GM10847 (cell line): ENCODE results near the gene GET4.

Experiments
- POLR2A ChIP-seq: IDR thresholded peaks from 2 replicates; pipeline ENCODE4 v1.6.1; 2011; ENCODE audit not compliant: insufficient read length; ENCODE audit errors: extremely low read depth

The GET4 gene

GRCh38 chr7:876077-876971, at the start of gene GET4:
Gene GET4 (plus strand): TSS chr7:876554. CDS start chr7:876646, 92 bp downstream.
- peak; percentile 72 for TF ChIP-seq POLR2A

DNA sequence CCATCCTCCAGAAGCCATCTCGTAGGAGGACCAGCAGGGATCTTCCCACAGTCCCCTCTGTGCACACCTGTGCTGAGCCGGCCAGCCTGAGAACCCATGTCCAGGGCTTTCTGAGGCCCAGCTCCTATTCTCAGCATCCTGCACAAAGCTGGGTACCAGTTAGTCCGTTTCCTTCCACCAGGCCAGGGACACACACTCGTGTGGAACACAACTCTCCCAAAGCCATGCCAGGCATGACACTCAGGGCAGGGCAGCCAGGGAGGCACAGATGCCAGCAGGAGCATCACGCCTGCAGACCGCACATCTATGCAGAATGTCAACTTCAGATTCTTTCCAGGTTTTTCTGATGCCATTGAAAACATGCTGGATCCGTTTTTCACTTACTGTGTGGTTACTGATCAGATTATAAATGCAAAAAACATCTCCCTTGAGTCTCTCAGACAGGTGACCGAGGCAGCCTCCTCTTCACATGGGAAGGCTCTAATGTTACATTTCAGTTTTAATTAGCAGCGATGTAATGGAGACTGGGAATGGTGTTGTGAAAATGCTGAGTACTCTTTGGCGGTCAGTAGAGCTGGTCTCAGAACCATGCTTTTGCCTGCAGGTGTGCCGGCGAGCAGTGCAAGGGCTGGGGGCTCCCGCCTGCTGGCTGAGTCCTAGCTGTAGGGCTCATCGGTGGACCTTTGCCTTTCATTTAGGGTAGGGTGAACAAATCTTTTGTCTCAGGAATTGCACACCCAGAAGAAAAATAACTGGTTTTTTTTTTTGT, 47.4 kb upstream of the GET4 start:
- no peak for TF ChIP-seq POLR2A

DNA sequence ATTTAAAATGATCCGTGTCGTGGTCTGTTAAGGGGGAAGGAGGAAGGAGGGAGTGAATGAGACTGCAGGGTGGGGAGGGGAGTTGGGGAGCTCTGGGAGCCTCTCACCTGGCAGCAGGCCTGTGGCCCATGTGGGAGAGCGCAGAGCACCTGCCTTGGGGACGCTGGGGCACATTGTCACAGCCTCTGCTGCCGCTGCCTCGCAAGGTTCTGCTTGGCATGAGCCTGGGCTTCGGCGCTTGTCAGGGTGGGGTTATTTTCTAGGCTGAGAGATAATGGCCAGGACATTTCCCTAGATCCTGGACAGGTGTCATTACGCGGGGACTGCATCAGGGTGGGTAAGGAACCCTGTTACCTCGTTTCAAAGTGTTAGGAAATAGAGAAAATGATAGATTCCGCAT, 46.3 kb upstream of the GET4 start:
- no peak for TF ChIP-seq POLR2A

GRCh38 chr7:831596-832166, 44.7 kb upstream of the GET4 start:
- TF ChIP-seq POLR2A: no peak

DNA sequence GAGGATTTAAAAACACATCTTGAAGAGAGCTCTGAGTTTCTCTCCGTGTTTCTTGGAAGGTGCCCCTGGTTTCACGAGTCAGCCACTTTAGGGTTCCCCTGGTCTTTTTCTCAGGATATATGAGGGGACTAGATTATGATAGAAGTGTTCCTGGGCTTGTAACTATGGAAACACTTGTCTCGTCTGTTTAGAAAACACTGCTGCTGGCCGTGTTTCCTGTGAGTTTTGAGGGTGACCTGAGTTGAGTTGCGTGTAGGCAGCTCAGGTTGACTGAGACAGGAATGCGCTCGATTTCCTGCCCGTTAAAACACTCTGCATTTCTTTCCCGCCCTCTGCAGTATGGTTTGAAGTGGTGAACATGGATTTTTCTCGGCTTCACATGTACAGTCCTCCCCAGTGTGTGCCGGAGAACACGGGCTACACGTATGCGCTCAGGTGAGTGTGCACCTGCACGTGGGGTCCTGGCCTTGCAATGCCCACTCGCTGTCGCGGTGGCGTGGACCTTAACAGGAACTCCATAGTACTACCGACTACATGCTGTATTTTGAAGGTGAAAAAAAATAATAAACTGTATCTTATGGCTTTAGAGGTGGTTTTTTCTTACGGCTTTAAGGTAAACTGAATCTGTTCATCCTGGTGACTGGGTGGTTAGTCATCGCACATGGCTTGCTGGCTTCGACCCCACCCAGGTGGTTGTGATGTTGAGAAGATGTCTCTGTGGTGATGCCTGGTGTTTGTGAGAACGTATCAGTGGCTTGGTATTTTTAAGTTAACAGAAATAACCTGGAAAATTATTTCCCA, 44.0 kb upstream of the GET4 start, which contains the start of gene SUN1:
TSS of gene SUN1 (plus strand) at position 310 of the 801 bp plus-strand sequence. CDS start at position 359, 49 bp downstream.
- no peak for TF ChIP-seq POLR2A

DNA sequence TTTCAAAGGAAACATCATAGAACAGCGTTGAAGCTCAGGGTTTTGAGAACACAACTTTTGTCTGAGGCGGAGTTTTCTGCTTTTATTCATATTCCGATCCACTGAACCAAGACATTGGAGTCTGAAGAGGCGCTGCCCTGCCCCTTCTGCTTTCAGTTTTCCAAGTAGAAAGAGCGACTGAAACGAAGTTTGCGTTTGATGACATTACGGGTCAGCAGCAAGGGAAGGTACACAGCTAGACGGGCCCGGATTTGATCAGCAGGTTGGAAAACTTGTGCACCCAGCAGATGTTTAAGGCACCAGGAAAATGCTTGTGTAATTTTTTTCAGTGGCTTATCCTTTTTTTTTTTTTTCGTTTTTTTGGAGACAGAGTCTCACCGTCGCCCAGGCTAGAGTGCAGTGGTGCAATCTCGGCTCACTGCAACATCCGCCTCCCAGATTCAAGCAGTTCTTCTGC, 43.4 kb upstream of the GET4 start:
- TF ChIP-seq POLR2A: no peak

GRCh38 chr7:833601-834258, 42.6 kb upstream of the GET4 start:
- TF ChIP-seq POLR2A: no peak

- no peak for TF ChIP-seq POLR2A
Observed at GRCh38 chr7:834277-834676, 42.1 kb upstream of the GET4 start.

- TF ChIP-seq POLR2A: no peak
Observed at GRCh38 chr7:835021-835420, 41.3 kb upstream of the GET4 start.

DNA sequence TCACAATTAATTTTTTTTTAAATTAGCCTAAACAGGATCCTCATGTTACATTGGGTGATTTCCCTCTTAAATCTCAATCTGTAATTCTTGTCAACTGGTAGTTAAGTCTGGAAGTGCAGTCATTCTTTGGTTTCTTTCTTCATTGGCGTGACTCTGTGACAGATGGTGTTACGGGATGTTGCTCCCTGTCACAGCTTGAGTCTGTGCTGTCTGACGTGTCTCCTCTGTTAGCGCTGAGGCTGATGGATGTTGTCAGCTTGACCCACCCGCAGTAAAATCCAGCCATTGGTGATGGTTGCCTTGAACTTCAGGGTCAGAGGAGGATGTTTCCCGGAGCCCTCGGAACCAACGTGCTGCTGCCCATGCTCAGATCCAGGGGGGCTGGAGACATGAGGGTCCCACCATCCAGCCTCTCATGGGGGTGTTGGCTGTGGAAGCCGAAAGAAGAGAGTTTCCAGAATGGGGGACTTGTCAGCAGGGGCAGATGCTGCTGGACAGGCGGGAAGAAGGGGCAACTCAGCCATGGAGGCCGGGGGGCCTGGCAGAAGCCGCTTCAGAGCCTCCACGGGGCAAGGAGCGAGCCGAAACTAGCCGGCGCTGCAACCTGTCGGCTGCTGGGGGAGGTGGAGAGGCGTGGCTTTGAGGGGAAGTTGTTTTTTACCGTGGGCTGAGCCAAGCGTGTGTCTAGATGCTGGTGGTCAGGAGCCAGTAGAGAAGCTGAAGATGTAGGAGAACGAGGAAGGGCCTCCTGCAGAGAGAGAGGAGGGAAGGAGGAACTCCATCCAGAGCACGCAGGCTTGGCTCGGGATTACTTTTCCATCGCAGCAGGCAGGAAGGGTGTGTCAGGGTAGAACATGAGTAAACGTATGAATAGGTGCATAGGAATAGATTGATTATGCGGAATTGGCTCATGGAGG, 40.6 kb upstream of the GET4 start:
- no peak for TF ChIP-seq POLR2A

GRCh38 chr7:836429-836828, 39.9 kb upstream of the GET4 start:
- TF ChIP-seq POLR2A: no peak

GRCh38 chr7:837001-837400, 39.4 kb upstream of the GET4 start:
- TF ChIP-seq POLR2A: no peak

DNA sequence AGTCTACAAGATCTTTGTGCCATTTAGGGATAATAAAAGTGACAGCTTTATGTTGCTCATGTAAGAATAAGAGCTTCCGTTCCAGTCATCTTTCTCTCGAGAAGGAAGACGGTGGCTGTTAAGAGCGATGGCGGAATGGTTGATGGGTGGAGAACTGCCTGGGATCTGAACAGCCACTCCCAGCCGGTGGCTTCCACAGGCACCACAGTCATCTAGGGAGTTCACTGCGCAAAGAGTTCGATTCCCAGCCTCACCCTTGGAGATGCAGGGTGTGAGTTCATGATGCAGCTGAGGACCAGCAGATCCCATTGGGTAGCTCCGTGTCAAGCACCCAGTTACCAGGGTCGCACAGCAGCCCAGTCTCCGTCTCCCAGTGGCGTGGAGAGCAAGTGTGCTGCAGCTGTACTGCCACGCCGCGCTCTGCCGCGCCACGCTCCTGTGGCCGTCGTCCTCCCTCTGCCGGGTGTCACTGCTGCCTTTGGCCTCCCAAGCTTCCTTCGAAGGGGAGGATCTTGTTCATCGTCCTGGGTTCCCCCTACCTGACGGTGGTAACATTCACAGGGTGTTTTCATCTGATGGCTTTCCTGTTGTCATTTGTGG, 36.3 kb upstream of the GET4 start:
- no peak for TF ChIP-seq POLR2A
